Measurements from ENCODE around the gene NRP1. TPM values are rescaled to one million over a fixed set of nuclear protein-coding genes. Genes with fewer than 3 reads are reported as not detected.
"Not testable (repeated sequence)": the region's sequence is repeated elsewhere in the genome, so short reads cannot be mapped to it uniquely, and the experiment has no call there.

NRP1 gene
- polyA plus RNA-seq, 1 of the 3 experiments (the other 2 are of a cell fraction): 129 TPM

DNA sequence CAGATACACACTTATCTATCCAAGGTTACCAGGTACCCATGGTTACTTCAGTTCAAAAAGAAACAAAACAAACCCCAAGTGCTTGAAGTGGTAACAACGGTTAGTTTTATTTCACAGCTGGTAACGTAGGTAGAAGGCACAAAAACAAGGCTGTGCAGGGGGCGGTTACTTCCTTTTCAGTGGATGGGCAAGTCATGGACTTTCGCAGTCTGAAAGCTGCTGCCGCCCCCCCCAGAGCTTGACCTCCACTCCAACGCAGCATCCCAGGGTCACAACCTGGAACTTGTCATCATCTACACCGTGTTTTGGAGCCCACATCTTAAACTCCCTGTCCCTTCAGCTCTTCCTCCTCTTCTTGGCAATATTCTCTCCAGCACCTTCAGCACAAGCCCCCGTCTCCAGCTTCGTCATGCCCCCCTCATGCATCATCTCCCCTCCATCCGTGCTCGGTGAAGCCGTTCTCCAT, 195.3 kb downstream of the NRP1 start:
- CTCF ChIA-PET: interaction anchor here (0.6 to 3.2 kb wide), 3 partner anchors 23 to 1607 kb away, joined by 4 to 10 read pairs (median 4); no protein-coding TSS in a partner anchor
- 90% methylated on average over 12 of the region's 12 CpGs for WGBS (ENCODE audit: low lambda C conversion rate)
- Histone ChIP-seq H4K20me1 (ENCODE audit: insufficient read depth) (no peaks in the 10 kb centered on the region), H3K27me3 (ENCODE audit: insufficient read depth) (no peaks in the 10 kb centered on the region), H3K79me2 (ENCODE audit: insufficient read depth) (no peaks in the 10 kb centered on the region), H3K9me2 (no peaks in the 10 kb centered on the region), H3K36me3 (replicated peaks in 1 of 2; ENCODE audit: control insufficient read depth in 1 of 2, insufficient read depth in 2 of 2, low read length in 1 of 2) (no peaks in the 10 kb centered on the region), H3K4me3 (ENCODE audit: low read depth in 2 of 2, low read length in 1 of 2) (no peak overlapping the region), H3F3A (replicated peaks; ENCODE audit: insufficient read depth) (peaks cover 16% of the 10 kb centered on the region), H3K4me1 (ENCODE audit: control insufficient read depth in 1 of 2, insufficient read depth in 2 of 2, low read depth in 1 of 2, low read length in 1 of 2) (peaks cover 4 to 16% of the 10 kb centered on the region in 2 experiments; a peak in 2 of 4 replicates), H3K27ac (ENCODE audit: low read depth in 2 of 2, low read length in 1 of 2) (no peak overlapping the region), H3K9ac (no peak overlapping the region), H2AFZ (ENCODE audit: low read depth) (no peak overlapping the region), H3K4me2 (no peak overlapping the region), H3K9me3 (no peaks in the 10 kb centered on the region)
- no peak for DNase-seq
- POLR2A ChIA-PET: no interaction called here
- TF ChIP-seq FOSL2 (IDR thresholded peaks at IDR 0.05; ENCODE audit: borderline replicate concordance, low read depth): no peak
- TF ChIP-seq FOXJ3 (CRISPR knock-in tag; IDR thresholded peaks at IDR 0.05): no peak
- TF ChIP-seq RAD21 (IDR thresholded peaks at IDR 0.05; ENCODE audit: low read length): no peak
- TF ChIP-seq, protein P1, sequence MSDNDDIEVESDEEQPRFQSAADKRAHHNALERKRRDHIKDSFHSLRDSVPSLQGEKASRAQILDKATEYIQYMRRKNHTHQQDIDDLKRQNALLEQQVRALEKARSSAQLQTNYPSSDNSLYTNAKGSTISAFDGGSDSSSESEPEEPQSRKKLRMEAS (IDR thresholded peaks at IDR 0.05; ENCODE audit: low read depth): no peak
- no peak for TF ChIP-seq TAF1 (IDR thresholded peaks at IDR 0.05; ENCODE audit: borderline replicate concordance, low read depth, low read length)
- TF ChIP-seq, protein P2, sequence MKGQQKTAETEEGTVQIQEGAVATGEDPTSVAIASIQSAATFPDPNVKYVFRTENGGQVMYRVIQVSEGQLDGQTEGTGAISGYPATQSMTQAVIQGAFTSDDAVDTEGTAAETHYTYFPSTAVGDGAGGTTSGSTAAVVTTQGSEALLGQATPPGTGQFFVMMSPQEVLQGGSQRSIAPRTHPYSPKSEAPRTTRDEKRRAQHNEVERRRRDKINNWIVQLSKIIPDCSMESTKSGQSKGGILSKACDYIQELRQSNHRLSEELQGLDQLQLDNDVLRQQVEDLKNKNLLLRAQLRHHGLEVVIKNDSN (IDR thresholded peaks at IDR 0.05; ENCODE audit: borderline replicate concordance, low read depth): no peak
- no peak for TF ChIP-seq GABPA (IDR thresholded peaks at IDR 0.05; ENCODE audit: low read depth)
- TF ChIP-seq REST (IDR thresholded peaks at IDR 0.05; ENCODE audit: low read depth, low read length): no peak
- TF ChIP-seq EP300 (IDR thresholded peaks at IDR 0.05; ENCODE audit: borderline replicate concordance in 1 of 2, low read depth in 1 of 2, low read length in 1 of 2): no peak

DNA sequence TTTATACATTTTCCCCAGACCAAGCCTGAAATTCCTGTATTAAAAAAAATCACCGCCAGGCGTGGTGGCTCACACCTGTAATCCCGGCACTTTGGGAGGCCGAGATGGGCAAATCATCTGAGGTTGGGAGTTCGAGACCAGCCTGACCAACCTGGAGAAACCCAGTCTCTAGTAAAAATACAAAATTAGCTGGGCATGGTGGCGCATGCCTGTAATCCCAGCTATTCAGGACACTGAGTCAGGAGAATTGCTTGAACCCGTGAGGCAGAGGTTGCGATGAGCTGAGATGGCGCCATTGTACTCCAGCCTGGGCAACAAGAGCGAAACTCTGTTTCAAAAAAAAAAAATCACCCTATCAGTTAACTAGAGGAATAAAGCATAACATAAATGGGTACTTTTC, 195.8 kb downstream of the NRP1 start:
- H3K27ac ChIP-seq (ENCODE audit: low read depth in 2 of 2, low read length in 1 of 2); POLR2A ChIA-PET; H3K79me2 ChIP-seq (ENCODE audit: insufficient read depth); H3K4me2 ChIP-seq; H3K36me3 ChIP-seq (replicated peaks in 1 of 2; ENCODE audit: control insufficient read depth in 1 of 2, insufficient read depth in 2 of 2, low read length in 1 of 2); H3K27me3 ChIP-seq (ENCODE audit: insufficient read depth); DNase-seq; H3K4me3 ChIP-seq (ENCODE audit: low read depth in 2 of 2, low read length in 1 of 2); H3K9me2 ChIP-seq; H3K9me3 ChIP-seq; H4K20me1 ChIP-seq (ENCODE audit: insufficient read depth); H3K9ac ChIP-seq; H2AFZ ChIP-seq (ENCODE audit: low read depth): not testable (repeated sequence)
- CTCF ChIA-PET: interaction anchor here (0.6 to 3.2 kb wide), 4 partner anchors 22 to 1608 kb away, joined by 4 to 10 read pairs (median 4); no protein-coding TSS in a partner anchor
- Histone ChIP-seq H3K4me1 (ENCODE audit: control insufficient read depth in 1 of 2, insufficient read depth in 2 of 2, low read depth in 1 of 2, low read length in 1 of 2) (peaks cover 7 to 18% of the 10 kb centered on the region in 2 experiments; a peak in 2 of 4 replicates), H3F3A (replicated peaks; ENCODE audit: insufficient read depth) (peaks cover 19% of the 10 kb centered on the region)
- WGBS (ENCODE audit: low lambda C conversion rate): 95% methylated on average over 10 of the region's 10 CpGs

All from SK-N-SH (cell line).